ENCODE measurements around the gene TLCD5. TPM values are rescaled to one million over a fixed set of nuclear protein-coding genes. Genes with fewer than 3 reads are reported as not detected.

The TLCD5 gene
- total RNA-seq, 4 donors from 2014 or later = 0.23 to 3.2 (median 0.43) TPM

DNA sequence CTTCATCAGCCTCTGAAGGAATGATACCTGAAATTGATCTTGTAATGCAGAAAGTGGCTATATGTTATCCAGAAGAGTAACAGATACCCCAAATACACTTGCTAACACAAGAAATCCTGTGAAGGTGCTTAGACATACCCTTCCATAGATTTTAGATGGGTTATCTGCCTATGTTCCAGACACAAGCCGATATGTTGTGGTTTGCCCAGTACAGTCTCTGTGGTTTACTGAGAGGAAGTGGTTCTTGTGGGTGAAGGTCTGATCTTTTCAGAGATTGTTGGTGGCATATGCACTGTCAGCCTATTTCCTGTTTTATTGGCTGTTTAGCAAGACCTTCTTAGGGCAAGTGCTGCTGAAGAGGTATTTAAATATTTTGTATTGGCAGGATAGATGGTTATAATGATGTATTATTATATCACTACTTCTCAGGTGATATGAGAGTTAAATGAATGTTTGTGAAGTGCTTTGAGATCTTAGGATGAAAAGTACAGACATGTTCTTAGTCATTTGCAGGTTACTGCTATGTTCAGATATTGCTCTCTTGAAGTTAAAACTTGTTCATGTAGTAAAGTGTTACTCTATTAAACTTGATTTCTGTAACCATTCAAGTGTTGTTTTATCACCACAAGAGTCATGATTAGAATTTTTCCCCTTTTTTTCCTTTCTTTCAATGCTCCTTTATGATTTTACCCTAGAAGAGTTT lies 19.4 kb downstream of the TLCD5 start:
- intact Hi-C loops (cut with DNase I) = loop anchor here (10.0 kb wide), 1 partner anchor 70 kb away; no protein-coding TSS in a partner anchor
- no peak for TF ChIP-seq POLR2A (IDR thresholded peaks at IDR 0.05)
- TF ChIP-seq, protein P1, sequence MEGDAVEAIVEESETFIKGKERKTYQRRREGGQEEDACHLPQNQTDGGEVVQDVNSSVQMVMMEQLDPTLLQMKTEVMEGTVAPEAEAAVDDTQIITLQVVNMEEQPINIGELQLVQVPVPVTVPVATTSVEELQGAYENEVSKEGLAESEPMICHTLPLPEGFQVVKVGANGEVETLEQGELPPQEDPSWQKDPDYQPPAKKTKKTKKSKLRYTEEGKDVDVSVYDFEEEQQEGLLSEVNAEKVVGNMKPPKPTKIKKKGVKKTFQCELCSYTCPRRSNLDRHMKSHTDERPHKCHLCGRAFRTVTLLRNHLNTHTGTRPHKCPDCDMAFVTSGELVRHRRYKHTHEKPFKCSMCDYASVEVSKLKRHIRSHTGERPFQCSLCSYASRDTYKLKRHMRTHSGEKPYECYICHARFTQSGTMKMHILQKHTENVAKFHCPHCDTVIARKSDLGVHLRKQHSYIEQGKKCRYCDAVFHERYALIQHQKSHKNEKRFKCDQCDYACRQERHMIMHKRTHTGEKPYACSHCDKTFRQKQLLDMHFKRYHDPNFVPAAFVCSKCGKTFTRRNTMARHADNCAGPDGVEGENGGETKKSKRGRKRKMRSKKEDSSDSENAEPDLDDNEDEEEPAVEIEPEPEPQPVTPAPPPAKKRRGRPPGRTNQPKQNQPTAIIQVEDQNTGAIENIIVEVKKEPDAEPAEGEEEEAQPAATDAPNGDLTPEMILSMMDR (IDR thresholded peaks at IDR 0.05) = no peak
- H3K27me3 ChIP-seq = no peaks in the 10 kb centered on the region
- peaks cover 5 to 100% (median 62%) of the 10 kb centered on the region in 3 donors for H3K4me1 ChIP-seq
- H3K27ac ChIP-seq = peak overlapping the region in 1 of 4 donors; percentile 34
- 37 to 47% methylated on average over 1 of the region's 1 CpG for WGBS, 2 donors
- no peaks in the 10 kb centered on the region for H3K36me3 ChIP-seq
- H3K9me3 ChIP-seq = no peaks in the 10 kb centered on the region
- no peak overlapping the region for H3K4me3 ChIP-seq
- no peak for DNase-seq

DNA sequence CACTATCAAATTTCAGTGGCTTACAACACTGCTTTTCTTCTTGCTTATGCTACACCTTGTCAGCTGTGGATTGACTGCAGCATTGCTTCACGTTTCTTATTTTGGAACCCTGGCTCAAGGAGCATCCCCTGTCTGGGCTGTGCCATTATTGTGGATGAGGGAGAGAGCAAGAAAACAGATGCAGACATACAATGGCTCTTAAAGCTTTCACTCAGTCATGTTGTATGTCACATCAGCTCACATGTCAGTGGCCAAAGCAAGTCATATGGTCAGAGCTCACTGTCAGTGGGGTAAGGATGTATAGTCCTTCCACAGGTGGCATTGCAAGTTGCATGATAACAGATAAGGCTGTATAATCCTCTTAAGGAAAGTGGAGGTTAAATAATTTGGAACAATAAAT lies 21.1 kb downstream of the TLCD5 start:
- Histone ChIP-seq H3K4me1 (peaks cover 5 to 96% (median 50%) of the 10 kb centered on the region in 3 donors), H3K27me3 (no peaks in the 10 kb centered on the region), H3K4me3 (no peak overlapping the region), H3K9me3 (no peaks in the 10 kb centered on the region), H3K27ac (no peak overlapping the region), H3K36me3 (no peaks in the 10 kb centered on the region)
- no peak for DNase-seq
- 17 to 31% methylated on average over 1 of the region's 1 CpG for WGBS, 2 donors
- TF ChIP-seq POLR2A (IDR thresholded peaks at IDR 0.05) = no peak
- TF ChIP-seq, protein P1 (IDR thresholded peaks at IDR 0.05) = no peak
- intact Hi-C loops (cut with DNase I) = loop anchor here (10.0 kb wide), 1 partner anchor 69 kb away; no protein-coding TSS in a partner anchor

DNA sequence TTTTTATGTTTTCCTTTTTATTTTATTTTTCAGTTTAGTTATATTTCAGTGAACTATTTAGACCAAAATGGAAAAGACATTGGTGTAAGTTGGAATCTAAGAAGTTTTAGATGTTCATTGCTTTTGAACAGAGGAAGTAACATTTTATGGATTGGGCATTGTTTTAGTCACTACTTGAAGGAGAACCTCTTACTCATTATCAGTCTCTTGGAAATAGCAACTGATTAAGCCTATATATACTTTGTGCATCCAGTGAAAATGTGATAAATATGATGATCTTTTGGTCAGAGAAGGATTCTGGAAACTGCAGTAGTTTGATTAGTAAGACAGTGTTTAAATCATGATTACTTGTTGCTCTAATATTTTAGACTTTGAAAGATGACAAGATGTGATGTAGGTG lies 25.5 kb downstream of the TLCD5 start:
- no peaks in the 10 kb centered on the region for H3K36me3 ChIP-seq
- H3K27ac ChIP-seq = no peak overlapping the region
- intact Hi-C loops (cut with DNase I) = no loop called here
- H3K4me3 ChIP-seq = no peak overlapping the region
- no peak for DNase-seq
- no peaks in the 10 kb centered on the region for H3K27me3 ChIP-seq
- no peak for TF ChIP-seq POLR2A (IDR thresholded peaks at IDR 0.05)
- TF ChIP-seq, protein P1 (IDR thresholded peaks at IDR 0.05) = no peak
- peaks cover 0 to 82% (median 21%) of the 10 kb centered on the region in 3 donors for H3K4me1 ChIP-seq
- H3K9me3 ChIP-seq = no peaks in the 10 kb centered on the region

DNA sequence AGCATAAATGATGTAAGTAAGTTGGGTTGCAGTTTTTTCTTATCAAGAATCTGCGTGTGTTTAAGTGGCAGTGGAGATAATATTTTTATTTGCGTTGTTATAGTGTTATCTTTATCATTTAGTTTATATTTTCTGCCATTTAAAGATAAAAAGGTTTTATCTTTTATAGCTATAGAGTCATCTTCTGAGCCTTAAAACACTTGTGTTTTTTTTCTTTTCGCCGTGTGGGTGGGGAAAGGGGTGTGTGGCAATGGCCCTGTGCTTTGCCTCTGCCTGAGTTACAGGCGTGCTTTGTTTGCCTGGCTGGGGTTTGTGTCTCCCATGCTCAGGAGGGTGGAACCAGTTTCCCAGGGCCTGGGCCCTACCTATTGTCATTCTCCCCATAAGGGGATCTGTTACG lies 27.3 kb downstream of the TLCD5 start:
- Histone ChIP-seq H3K4me1 (peaks cover 0 to 72% (median 9%) of the 10 kb centered on the region in 3 donors), H3K27ac (no peak overlapping the region), H3K9me3 (no peaks in the 10 kb centered on the region), H3K36me3 (no peaks in the 10 kb centered on the region), H3K27me3 (no peaks in the 10 kb centered on the region), H3K4me3 (no peak overlapping the region)
- no peak for DNase-seq
- 69 to 79% methylated on average over 5 to 6 of the region's 6 CpGs for WGBS, 2 donors
- TF ChIP-seq, protein P1 (IDR thresholded peaks at IDR 0.05) = no peak
- TF ChIP-seq POLR2A (IDR thresholded peaks at IDR 0.05) = no peak
- intact Hi-C loops (cut with DNase I) = no loop called here

DNA sequence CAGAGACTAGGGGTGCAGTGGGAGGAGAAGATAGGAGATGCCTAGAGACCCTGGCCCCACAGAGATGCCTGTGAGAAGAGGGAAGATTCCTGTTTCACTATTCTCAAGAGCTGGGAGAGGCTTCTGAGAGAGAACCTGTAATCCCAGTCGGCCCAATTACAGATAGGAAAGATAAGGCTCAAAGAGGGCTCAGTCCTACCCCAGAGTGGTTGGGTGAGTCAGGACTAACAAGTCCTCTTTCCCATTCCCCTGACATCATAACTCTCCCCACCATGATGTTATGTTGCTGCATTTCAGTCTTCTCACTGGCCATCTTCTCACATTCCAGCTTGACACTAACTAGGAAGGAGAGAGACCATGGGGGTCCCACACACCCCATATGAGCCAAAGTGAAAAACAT lies 29.0 kb downstream of the TLCD5 start:
- no peak for DNase-seq
- no peak overlapping the region for H3K4me3 ChIP-seq
- intact Hi-C loops (cut with DNase I) = no loop called here
- no peak for TF ChIP-seq POLR2A (IDR thresholded peaks at IDR 0.05)
- TF ChIP-seq, protein P1 (IDR thresholded peaks at IDR 0.05) = no peak
- peaks cover 0 to 55% (median 7%) of the 10 kb centered on the region in 3 donors for H3K4me1 ChIP-seq
- H3K27me3 ChIP-seq = no peaks in the 10 kb centered on the region
- no peaks in the 10 kb centered on the region for H3K36me3 ChIP-seq
- 54 to 78% methylated on average over 1 of the region's 1 CpG for WGBS, 2 donors
- no peaks in the 10 kb centered on the region for H3K9me3 ChIP-seq
- no peak overlapping the region for H3K27ac ChIP-seq
